Measurements from ENCODE around the gene MICU2. TPM values are rescaled to one million over a fixed set of nuclear protein-coding genes. Genes with fewer than 3 reads are reported as not detected.

Gene MICU2
- total and polyA plus RNA-seq, 2 experiments from 2014 or later, result 51.0 to 122 TPM

DNA sequence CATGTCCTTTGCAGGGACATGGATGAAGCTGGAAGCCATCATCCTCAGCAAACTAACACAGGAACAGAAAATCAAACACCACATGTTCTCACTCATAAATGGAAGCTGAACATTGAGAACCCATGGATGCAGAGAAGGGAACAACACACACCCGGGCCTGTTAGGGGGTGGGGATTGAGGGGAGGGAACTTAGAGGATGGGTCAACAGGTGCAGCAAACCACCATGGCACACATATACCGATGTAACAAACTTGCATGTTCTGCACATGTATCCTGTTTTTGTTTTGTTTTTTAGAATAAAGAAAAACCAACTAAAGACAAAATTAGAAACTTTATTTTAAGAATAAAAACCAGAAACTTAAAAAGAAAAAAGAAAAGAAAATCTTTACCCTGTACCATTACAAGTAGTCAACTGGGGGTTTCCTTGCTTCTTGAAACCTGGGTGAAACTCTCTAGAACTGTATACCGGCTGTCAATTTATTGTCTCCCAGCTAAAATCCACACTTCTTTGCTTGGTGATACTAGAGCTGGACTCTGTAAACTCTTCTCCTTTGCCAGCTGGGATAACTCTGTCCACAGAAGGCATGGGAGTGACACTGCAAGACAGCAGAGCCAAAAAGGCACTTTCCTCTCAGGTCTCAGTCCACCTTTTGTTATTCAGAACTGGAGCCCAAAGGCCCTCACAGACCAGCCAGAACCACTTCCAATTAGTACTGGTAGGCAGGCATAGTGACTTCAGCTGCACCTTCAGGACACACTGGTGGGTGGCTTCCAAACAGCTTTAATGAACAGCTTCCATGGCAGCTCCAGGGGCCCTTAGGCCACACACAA, 9.0 kb downstream of the MICU2 start:
- H3K36me3 Mint-ChIP-seq (ENCODE audit: low read depth), result peaks cover 17% of the 10 kb centered on the region; the same call in 2 of the 3 replicates
- H3K9me3 Mint-ChIP-seq, result peaks cover 15% of the 10 kb centered on the region; the same call in 2 of the 3 replicates
- Histone ChIP-seq H4K20me1 (replicated peaks; ENCODE audit: insufficient read depth) (peaks cover 28% of the 10 kb centered on the region), H3K4me1 (ENCODE audit: insufficient read depth) (peaks cover 20% of the 10 kb centered on the region), H3K27me3 (ENCODE audit: insufficient read depth) (no peaks in the 10 kb centered on the region), H3F3A (replicated peaks; ENCODE audit: low read depth) (no peaks in the 10 kb centered on the region), H3K4me3 (no peak overlapping the region), H3K27ac (ENCODE audit: low read depth) (no peak overlapping the region), H3K79me2 (replicated peaks; ENCODE audit: insufficient read depth) (peaks cover 99% of the 10 kb centered on the region), H3K4me2 (no peak overlapping the region), H3K9me2 (ENCODE audit: insufficient read depth) (no peaks in the 10 kb centered on the region), H3K36me3 (ENCODE audit: insufficient read depth) (no peaks in the 10 kb centered on the region), H2AFZ (no peak overlapping the region)
- no peak overlapping the region for H3K4me3 Mint-ChIP-seq
- peaks cover 27% of the 10 kb centered on the region for H3K4me1 Mint-ChIP-seq
- no peak overlapping the region for H3K27ac Mint-ChIP-seq
- peak; percentile 54 for ATAC-seq
- DNase-seq (ENCODE audit: low spot score), result no peak
- H3K27me3 Mint-ChIP-seq (ENCODE audit: insufficient read depth, low read depth, poor library complexity), result peaks cover 3% of the 10 kb centered on the region
- no peak for TF ChIP-seq ZNF331 (CRISPR knock-in tag; IDR thresholded peaks at IDR 0.05; ENCODE audit: low read depth)
- TF ChIP-seq, protein P1, sequence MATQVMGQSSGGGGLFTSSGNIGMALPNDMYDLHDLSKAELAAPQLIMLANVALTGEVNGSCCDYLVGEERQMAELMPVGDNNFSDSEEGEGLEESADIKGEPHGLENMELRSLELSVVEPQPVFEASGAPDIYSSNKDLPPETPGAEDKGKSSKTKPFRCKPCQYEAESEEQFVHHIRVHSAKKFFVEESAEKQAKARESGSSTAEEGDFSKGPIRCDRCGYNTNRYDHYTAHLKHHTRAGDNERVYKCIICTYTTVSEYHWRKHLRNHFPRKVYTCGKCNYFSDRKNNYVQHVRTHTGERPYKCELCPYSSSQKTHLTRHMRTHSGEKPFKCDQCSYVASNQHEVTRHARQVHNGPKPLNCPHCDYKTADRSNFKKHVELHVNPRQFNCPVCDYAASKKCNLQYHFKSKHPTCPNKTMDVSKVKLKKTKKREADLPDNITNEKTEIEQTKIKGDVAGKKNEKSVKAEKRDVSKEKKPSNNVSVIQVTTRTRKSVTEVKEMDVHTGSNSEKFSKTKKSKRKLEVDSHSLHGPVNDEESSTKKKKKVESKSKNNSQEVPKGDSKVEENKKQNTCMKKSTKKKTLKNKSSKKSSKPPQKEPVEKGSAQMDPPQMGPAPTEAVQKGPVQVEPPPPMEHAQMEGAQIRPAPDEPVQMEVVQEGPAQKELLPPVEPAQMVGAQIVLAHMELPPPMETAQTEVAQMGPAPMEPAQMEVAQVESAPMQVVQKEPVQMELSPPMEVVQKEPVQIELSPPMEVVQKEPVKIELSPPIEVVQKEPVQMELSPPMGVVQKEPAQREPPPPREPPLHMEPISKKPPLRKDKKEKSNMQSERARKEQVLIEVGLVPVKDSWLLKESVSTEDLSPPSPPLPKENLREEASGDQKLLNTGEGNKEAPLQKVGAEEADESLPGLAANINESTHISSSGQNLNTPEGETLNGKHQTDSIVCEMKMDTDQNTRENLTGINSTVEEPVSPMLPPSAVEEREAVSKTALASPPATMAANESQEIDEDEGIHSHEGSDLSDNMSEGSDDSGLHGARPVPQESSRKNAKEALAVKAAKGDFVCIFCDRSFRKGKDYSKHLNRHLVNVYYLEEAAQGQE (IDR thresholded peaks at IDR 0.05; ENCODE audit: unreplicated experiment), result no peak
- TF ChIP-seq NANOG (IDR thresholded peaks at IDR 0.05; ENCODE audit: borderline replicate concordance), result no peak
- no peak for TF ChIP-seq STAT1 (IDR thresholded peaks at IDR 0.05; ENCODE audit: unreplicated experiment)
- no peak for TF ChIP-seq ZNF114 (CRISPR knock-in tag; IDR thresholded peaks at IDR 0.05)
- no peak for TF ChIP-seq ETS1 (IDR thresholded peaks at IDR 0.05)
- TF ChIP-seq JUNB (IDR thresholded peaks at IDR 0.05; ENCODE audit: unreplicated experiment), result no peak
- TF ChIP-seq, protein P2, sequence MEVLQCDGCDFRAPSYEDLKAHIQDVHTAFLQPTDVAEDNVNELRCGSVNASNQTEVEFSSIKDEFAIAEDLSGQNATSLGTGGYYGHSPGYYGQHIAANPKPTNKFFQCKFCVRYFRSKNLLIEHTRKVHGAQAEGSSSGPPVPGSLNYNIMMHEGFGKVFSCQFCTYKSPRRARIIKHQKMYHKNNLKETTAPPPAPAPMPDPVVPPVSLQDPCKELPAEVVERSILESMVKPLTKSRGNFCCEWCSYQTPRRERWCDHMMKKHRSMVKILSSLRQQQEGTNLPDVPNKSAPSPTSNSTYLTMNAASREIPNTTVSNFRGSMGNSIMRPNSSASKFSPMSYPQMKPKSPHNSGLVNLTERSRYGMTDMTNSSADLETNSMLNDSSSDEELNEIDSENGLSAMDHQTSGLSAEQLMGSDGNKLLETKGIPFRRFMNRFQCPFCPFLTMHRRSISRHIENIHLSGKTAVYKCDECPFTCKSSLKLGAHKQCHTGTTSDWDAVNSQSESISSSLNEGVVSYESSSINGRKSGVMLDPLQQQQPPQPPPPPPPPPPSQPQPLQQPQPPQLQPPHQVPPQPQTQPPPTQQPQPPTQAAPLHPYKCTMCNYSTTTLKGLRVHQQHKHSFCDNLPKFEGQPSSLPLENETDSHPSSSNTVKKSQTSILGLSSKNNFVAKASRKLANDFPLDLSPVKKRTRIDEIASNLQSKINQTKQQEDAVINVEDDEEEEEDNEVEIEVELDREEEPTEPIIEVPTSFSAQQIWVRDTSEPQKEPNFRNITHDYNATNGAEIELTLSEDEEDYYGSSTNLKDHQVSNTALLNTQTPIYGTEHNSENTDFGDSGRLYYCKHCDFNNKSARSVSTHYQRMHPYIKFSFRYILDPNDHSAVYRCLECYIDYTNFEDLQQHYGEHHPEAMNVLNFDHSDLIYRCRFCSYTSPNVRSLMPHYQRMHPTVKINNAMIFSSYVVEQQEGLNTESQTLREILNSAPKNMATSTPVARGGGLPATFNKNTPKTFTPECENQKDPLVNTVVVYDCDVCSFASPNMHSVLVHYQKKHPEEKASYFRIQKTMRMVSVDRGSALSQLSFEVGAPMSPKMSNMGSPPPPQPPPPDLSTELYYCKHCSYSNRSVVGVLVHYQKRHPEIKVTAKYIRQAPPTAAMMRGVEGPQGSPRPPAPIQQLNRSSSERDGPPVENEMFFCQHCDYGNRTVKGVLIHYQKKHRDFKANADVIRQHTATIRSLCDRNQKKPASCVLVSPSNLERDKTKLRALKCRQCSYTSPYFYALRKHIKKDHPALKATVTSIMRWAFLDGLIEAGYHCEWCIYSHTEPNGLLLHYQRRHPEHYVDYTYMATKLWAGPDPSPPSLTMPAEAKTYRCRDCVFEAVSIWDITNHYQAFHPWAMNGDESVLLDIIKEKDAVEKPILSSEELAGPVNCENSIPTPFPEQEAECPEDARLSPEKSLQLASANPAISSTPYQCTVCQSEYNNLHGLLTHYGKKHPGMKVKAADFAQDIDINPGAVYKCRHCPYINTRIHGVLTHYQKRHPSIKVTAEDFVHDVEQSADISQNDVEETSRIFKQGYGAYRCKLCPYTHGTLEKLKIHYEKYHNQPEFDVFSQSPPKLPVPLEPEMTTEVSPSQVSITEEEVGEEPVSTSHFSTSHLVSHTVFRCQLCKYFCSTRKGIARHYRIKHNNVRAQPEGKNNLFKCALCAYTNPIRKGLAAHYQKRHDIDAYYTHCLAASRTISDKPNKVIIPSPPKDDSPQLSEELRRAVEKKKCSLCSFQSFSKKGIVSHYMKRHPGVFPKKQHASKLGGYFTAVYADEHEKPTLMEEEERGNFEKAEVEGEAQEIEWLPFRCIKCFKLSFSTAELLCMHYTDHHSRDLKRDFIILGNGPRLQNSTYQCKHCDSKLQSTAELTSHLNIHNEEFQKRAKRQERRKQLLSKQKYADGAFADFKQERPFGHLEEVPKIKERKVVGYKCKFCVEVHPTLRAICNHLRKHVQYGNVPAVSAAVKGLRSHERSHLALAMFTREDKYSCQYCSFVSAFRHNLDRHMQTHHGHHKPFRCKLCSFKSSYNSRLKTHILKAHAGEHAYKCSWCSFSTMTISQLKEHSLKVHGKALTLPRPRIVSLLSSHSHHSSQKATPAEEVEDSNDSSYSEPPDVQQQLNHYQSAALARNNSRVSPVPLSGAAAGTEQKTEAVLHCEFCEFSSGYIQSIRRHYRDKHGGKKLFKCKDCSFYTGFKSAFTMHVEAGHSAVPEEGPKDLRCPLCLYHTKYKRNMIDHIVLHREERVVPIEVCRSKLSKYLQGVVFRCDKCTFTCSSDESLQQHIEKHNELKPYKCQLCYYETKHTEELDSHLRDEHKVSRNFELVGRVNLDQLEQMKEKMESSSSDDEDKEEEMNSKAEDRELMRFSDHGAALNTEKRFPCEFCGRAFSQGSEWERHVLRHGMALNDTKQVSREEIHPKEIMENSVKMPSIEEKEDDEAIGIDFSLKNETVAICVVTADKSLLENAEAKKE (CRISPR knock-in tag; IDR thresholded peaks at IDR 0.05), result no peak
- no peak for TF ChIP-seq CREB1 (CRISPR knock-in tag; IDR thresholded peaks at IDR 0.05; ENCODE audit: low read depth)
- no peak for TF ChIP-seq EZH2 (IDR thresholded peaks at IDR 0.05; ENCODE audit: low read depth, unreplicated experiment)
- TF ChIP-seq CTCF (conservative IDR thresholded peaks at IDR 0.05; ENCODE audit: low read depth in 2 of 2), result no peak
- TF ChIP-seq POLR2AphosphoS5 (IDR thresholded peaks at IDR 0.05; ENCODE audit: low read depth), result no peak
- TF ChIP-seq EZH2phosphoT487 (IDR thresholded peaks at IDR 0.05; ENCODE audit: unreplicated experiment), result no peak

All from GM23338 (cell line).